ENCODE measurements around the gene TNIK.

- TF ChIP-seq, protein P1, sequence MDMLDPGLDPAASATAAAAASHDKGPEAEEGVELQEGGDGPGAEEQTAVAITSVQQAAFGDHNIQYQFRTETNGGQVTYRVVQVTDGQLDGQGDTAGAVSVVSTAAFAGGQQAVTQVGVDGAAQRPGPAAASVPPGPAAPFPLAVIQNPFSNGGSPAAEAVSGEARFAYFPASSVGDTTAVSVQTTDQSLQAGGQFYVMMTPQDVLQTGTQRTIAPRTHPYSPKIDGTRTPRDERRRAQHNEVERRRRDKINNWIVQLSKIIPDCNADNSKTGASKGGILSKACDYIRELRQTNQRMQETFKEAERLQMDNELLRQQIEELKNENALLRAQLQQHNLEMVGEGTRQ (IDR thresholded peaks at IDR 0.05; ENCODE audit: borderline replicate concordance, low read depth, low read length): no peak
- TF ChIP-seq GATAD2B (conservative IDR thresholded peaks at IDR 0.05; ENCODE audit: low read depth) (no peak), ZZZ3 (IDR thresholded peaks at IDR 0.05; ENCODE audit: control insufficient read depth, insufficient read length, low read depth) (no peak), POLR2AphosphoS5 (IDR thresholded peaks at IDR 0.05; ENCODE audit: low read length) (no peak), POLR2A (IDR thresholded peaks at IDR 0.05; ENCODE audit: low read depth, low read length) (no peak), PKNOX1 (IDR thresholded peaks at IDR 0.05) (no peak), CBX5 (IDR thresholded peaks at IDR 0.05; ENCODE audit: low read depth) (no peak), ZBTB4 (CRISPR knock-in tag; IDR thresholded peaks at IDR 0.05) (no peak), HCFC1 (IDR thresholded peaks at IDR 0.05; ENCODE audit: low read length) (no peak)
- TF ChIP-seq, protein P2, sequence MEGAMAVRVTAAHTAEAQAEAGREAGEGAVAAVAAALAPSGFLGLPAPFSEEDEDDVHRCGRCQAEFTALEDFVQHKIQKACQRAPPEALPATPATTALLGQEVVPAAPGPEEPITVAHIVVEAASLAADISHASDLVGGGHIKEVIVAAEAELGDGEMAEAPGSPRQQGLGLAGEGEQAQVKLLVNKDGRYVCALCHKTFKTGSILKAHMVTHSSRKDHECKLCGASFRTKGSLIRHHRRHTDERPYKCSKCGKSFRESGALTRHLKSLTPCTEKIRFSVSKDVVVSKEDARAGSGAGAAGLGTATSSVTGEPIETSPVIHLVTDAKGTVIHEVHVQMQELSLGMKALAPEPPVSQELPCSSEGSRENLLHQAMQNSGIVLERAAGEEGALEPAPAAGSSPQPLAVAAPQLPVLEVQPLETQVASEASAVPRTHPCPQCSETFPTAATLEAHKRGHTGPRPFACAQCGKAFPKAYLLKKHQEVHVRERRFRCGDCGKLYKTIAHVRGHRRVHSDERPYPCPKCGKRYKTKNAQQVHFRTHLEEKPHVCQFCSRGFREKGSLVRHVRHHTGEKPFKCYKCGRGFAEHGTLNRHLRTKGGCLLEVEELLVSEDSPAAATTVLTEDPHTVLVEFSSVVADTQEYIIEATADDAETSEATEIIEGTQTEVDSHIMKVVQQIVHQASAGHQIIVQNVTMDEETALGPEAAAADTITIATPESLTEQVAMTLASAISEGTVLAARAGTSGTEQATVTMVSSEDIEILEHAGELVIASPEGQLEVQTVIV (IDR thresholded peaks at IDR 0.05; ENCODE audit: borderline replicate concordance, partially characterized antibody): no peak
- TF ChIP-seq, protein P3, sequence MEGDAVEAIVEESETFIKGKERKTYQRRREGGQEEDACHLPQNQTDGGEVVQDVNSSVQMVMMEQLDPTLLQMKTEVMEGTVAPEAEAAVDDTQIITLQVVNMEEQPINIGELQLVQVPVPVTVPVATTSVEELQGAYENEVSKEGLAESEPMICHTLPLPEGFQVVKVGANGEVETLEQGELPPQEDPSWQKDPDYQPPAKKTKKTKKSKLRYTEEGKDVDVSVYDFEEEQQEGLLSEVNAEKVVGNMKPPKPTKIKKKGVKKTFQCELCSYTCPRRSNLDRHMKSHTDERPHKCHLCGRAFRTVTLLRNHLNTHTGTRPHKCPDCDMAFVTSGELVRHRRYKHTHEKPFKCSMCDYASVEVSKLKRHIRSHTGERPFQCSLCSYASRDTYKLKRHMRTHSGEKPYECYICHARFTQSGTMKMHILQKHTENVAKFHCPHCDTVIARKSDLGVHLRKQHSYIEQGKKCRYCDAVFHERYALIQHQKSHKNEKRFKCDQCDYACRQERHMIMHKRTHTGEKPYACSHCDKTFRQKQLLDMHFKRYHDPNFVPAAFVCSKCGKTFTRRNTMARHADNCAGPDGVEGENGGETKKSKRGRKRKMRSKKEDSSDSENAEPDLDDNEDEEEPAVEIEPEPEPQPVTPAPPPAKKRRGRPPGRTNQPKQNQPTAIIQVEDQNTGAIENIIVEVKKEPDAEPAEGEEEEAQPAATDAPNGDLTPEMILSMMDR (IDR thresholded peaks at IDR 0.05 in 2 of 3, conservative IDR thresholded peaks at IDR 0.05 in 1 of 3; ENCODE audit: control insufficient read depth in 2 of 3, extremely low read depth in 1 of 3, insufficient read depth in 1 of 3, low read depth in 3 of 3, low read length in 3 of 3): no peak
These were observed 438.8 kb downstream of the TNIK start for GRCh38 chr3:171021377-171021776.

Measured in GM12878 (cell line).